Upper lobe of right lung (tissue), 1 donor: ENCODE data around the gene SNTN. TPM values are rescaled to one million over a fixed set of nuclear protein-coding genes. Genes with fewer than 3 reads are reported as not detected.

Experiments
- ATAC-seq: fragments of 200-7000 bp; cut with Tn5 transposase; one replicate; pipeline ENCODE4 v1.9.1; 2020; ENCODE audit warnings: mild to moderate bottlenecking, moderate library complexity
- DNase-seq: peaks from one replicate; pipeline ENCODE4 v3.0.0-alpha.2; 2020
- H3K27ac ChIP-seq: fragments of 200-600 bp; one replicate; pipeline ENCODE4 v1.8.0; 2022
- H3K27me3 ChIP-seq: fragments of 200-600 bp; one replicate; pipeline ENCODE4 v1.8.0; 2022; ENCODE audit warnings: mild to moderate bottlenecking
- H3K36me3 ChIP-seq: fragments of 200-600 bp; one replicate; pipeline ENCODE4 v1.8.0; 2022
- H3K4me1 ChIP-seq: fragments of 200-600 bp; one replicate; pipeline ENCODE4 v1.8.0; 2022
- H3K4me3 ChIP-seq: fragments of 200-600 bp; one replicate; pipeline ENCODE4 v1.8.0; 2022; ENCODE audit warnings: mild to moderate bottlenecking
- H3K9me3 ChIP-seq: fragments of 200-600 bp; one replicate; pipeline ENCODE4 v1.8.0; 2022
- intact Hi-C: fragments of 100-400 bp; cut with DNase I; formaldehyde crosslinking; loops from one replicate; pipeline ENCODE4 v1.11.0; 2022
- total RNA-seq: library from RNA; stranded (reverse); fragmentation: NEBNext Ultra II Directional; extraction: Animal tissue kit (Norgen Biotek cat#: 25700); gene quantifications from one replicate; pipeline ENCODE4 v1.2.1, GENCODE V29; 2021
- TF ChIP-seq, protein P1 (sequence below): fragments of 200-600 bp; IDR thresholded peaks from one replicate; pipeline ENCODE4 v1.8.0; 2022; ENCODE audit warnings: antibody characterized with exemption
- donor health status: DM: no; HTN: yes; CAD: no; lungs with severe emphysema.

The SNTN gene
- total RNA-seq, 1 donor from 2014 or later: not detected

DNA sequence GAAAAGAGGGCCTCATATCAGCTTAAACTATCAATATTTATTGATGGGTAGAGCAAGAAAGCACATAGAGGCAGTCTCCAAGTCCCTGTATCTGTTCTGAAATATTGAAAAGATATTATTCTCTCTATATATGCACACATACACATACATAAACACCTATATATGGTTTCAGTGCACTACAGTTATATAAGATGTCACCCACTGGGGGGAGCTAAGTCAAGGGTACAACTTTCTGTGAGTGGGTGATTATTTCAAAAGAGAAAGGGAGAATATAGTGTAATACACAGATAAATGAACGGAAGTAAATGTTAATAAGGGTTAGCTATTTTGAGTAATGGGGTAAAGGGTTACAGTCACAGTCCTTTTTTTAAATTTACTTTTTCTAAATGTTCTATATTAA lies 8.8 kb downstream of the SNTN start:
- H3K27ac ChIP-seq: no peak overlapping the region
- no peaks in the 10 kb centered on the region for H3K4me1 ChIP-seq
- ATAC-seq: no peak

DNA sequence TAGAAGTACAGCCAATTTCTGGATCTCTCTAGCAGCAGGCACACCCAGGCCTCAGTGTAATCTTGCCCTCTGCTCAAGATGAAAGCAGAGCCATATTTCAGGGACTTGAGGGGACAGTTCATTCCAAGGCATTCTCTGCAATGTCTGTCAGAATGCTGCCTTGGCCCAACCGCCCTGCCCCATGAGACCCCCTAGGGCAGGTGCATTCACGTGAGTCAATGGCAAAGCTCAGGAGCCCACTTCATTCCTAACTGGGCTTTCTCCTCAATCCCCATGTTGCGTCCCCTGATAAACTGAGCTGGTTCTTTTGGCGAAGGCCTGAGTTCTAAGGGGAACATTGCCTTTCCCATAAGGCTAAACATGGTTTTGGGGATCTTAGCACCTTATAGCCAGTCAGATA lies 9.5 kb downstream of the SNTN start:
- TF ChIP-seq, protein P1, sequence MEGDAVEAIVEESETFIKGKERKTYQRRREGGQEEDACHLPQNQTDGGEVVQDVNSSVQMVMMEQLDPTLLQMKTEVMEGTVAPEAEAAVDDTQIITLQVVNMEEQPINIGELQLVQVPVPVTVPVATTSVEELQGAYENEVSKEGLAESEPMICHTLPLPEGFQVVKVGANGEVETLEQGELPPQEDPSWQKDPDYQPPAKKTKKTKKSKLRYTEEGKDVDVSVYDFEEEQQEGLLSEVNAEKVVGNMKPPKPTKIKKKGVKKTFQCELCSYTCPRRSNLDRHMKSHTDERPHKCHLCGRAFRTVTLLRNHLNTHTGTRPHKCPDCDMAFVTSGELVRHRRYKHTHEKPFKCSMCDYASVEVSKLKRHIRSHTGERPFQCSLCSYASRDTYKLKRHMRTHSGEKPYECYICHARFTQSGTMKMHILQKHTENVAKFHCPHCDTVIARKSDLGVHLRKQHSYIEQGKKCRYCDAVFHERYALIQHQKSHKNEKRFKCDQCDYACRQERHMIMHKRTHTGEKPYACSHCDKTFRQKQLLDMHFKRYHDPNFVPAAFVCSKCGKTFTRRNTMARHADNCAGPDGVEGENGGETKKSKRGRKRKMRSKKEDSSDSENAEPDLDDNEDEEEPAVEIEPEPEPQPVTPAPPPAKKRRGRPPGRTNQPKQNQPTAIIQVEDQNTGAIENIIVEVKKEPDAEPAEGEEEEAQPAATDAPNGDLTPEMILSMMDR: no peak
- ATAC-seq (no peak), DNase-seq (no peak)
- Histone ChIP-seq H3K4me1 (no peaks in the 10 kb centered on the region), H3K27me3 (no peaks in the 10 kb centered on the region), H3K36me3 (no peaks in the 10 kb centered on the region), H3K4me3 (no peak overlapping the region), H3K27ac (no peak overlapping the region), H3K9me3 (no peaks in the 10 kb centered on the region)
- intact Hi-C loops: no loop called here

More for the DNA sequence above, 8.8 kb downstream of the SNTN start:
- H3K4me3 ChIP-seq: no peak overlapping the region
- TF ChIP-seq, protein P1: no peak
- intact Hi-C loops: no loop called here
- H3K27me3 ChIP-seq: no peaks in the 10 kb centered on the region
- no peaks in the 10 kb centered on the region for H3K9me3 ChIP-seq
- H3K36me3 ChIP-seq: no peaks in the 10 kb centered on the region
- DNase-seq: no peak

DNA sequence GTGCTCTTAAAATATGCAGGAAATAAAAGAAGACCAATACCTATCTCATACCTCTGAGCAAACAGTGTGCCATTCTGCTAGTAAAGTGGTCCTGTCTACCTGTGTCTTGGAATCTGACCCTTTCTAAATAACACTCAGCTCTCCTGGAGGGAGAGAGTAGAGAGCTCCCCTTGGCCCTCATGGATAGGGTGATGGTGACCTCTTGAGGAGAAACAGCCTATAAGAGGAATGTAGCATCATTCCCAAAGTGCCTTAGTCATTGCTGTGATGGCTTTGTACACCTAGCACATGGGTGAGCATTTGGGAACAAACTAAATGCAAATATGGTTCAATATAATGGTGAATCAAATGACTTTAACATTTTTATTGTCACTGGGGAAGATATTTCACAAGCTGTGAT lies 10.0 kb downstream of the SNTN start:
- no peaks in the 10 kb centered on the region for H3K9me3 ChIP-seq
- H3K4me3 ChIP-seq: no peak overlapping the region
- TF ChIP-seq, protein P1: no peak
- no peak overlapping the region for H3K27ac ChIP-seq
- no peaks in the 10 kb centered on the region for H3K27me3 ChIP-seq
- no peaks in the 10 kb centered on the region for H3K36me3 ChIP-seq
- no peaks in the 10 kb centered on the region for H3K4me1 ChIP-seq
- intact Hi-C loops: no loop called here
- ATAC-seq (no peak), DNase-seq (no peak)

DNA sequence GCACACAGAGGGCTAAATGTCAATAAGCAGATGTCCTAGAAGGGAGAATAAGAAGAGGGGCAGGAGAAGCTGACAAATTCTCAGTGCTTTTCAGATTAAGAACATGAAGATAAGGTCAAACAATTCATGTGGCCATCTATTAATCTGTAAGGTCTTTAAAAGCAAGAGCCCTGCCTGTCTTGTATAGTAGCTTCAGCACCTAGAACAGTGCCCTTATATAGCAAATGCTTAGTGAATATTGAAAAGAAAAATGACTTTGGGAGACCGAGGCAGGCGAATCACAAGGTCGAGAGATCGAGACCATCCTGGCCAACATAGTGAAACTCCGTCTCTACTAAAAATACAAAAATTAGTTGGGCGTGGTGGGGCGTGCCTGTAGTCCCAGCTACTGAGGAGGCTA lies 18.1 kb downstream of the SNTN start:
- intact Hi-C loops: no loop called here
- Histone ChIP-seq H3K4me1 (no peaks in the 10 kb centered on the region), H3K9me3 (no peaks in the 10 kb centered on the region), H3K36me3 (no peaks in the 10 kb centered on the region), H3K4me3 (no peak overlapping the region), H3K27me3 (no peaks in the 10 kb centered on the region), H3K27ac (no peak overlapping the region)
- ATAC-seq: no peak
- TF ChIP-seq, protein P1: no peak
- no peak for DNase-seq

DNA sequence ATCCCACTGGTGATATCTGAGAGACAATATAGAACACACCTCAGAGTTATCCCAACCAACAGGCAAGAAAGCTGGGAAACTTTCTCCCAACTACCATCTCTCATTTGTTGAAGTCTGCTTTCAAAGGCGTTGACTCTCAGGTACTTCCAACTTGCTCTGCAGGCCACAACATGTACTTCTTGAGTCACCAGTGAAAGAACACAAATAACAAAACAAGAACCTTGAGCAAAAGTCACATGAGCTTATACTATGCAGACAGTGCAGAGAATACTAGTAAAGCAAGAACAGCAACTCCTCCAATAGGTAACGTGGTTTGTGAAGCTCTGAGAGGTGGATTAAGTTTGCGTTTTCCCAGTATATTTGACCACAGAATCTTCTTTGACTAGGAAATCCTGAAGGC lies 20.6 kb downstream of the SNTN start:
- H3K27ac ChIP-seq: no peak overlapping the region
- H3K27me3 ChIP-seq: no peaks in the 10 kb centered on the region
- no peaks in the 10 kb centered on the region for H3K4me1 ChIP-seq
- intact Hi-C loops: no loop called here
- TF ChIP-seq, protein P1: no peak
- no peak for DNase-seq
- no peaks in the 10 kb centered on the region for H3K9me3 ChIP-seq
- no peaks in the 10 kb centered on the region for H3K36me3 ChIP-seq
- no peak overlapping the region for H3K4me3 ChIP-seq
- ATAC-seq: no peak

DNA sequence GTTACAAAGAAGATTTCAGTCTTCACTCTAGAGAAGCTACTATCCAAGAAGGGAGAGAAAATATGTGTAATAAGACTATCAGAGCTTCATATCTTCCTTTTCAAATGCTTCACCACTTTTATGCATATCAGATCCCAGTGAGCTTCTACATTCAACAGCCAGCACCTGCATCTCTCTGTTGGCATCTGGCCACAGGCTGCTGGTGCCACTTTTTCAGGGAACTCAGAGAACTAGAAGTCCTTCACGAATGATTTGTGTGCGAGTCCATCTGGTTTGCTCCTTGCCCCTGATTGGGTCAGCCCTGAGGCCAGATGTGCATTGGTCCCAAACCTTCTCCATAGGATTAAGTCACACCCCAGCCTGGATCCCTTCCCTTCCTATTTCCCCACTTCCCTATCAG lies 22.1 kb downstream of the SNTN start:
- ATAC-seq (no peak), DNase-seq (no peak)
- TF ChIP-seq, protein P1: no peak

More for the DNA sequence above, 22.1 kb downstream of the SNTN start:
- no peak overlapping the region for H3K4me3 ChIP-seq
- H3K36me3 ChIP-seq: no peaks in the 10 kb centered on the region
- H3K27me3 ChIP-seq: no peaks in the 10 kb centered on the region
- H3K4me1 ChIP-seq: no peaks in the 10 kb centered on the region
- no peaks in the 10 kb centered on the region for H3K9me3 ChIP-seq
- intact Hi-C loops: no loop called here
- H3K27ac ChIP-seq: no peak overlapping the region
